Kidney glomerular epithelial cell (primary cell): ENCODE measurements around the gene ZNF25.
"Not testable (repeated sequence)": the region's sequence is repeated elsewhere in the genome, so short reads cannot be mapped to it uniquely, and the experiment has no call there.

Experiments used
- DNase-seq: peaks from one replicate; lab custom pipeline; 2025; lab: John Stamatoyannopoulos, UW

Gene ZNF25

GRCh38 chr10:37947526-37947925 is 28.9 kb downstream of the ZNF25 start:
- DNase-seq, result peak; percentile 54

GRCh38 chr10:37937864-37938263 is 38.6 kb downstream of the ZNF25 start:
- DNase-seq, result no peak

- DNase-seq, result no peak
These were observed 41.7 kb downstream of the ZNF25 start for GRCh38 chr10:37934791-37935190.

GRCh38 chr10:37930423-37930822 is 46.0 kb downstream of the ZNF25 start:
- no peak for DNase-seq

- not testable (repeated sequence) for DNase-seq
These were observed 68.3 kb downstream of the ZNF25 start for GRCh38 chr10:37908165-37908564.

GRCh38 chr10:37906382-37906781 is 70.1 kb downstream of the ZNF25 start:
- DNase-seq, result no peak
